Liver (tissue), 9 donors: Measurements from ENCODE around the gene CUBN. TPM values are rescaled to one million over a fixed set of nuclear protein-coding genes. Genes with fewer than 3 reads are reported as not detected.

ENCODE experiments used
- DNase-seq: peaks from one replicate; pipeline ENCODE4 v3.0.0-alpha.2; 2017; ENCODE audit warnings: low spot score
- H3K27ac ChIP-seq, 2 donors: one replicate each; pipeline ENCODE4 v1.7.0; 2013; ENCODE audit warnings: inconsistent platforms in 2 of 2, low read length in 2 of 2, control low read depth in 1 of 2, low read depth in 1 of 2, mild to moderate bottlenecking in 1 of 2
- H3K27me3 ChIP-seq, 4 donors: one replicate each; pipeline versions ENCODE4 v1.6.1 to v1.7.0; 2013; ENCODE audit warnings: low read length in 3 of 4, inconsistent platforms in 1 of 4, mild to moderate bottlenecking in 1 of 4, moderate library complexity in 1 of 4; ENCODE audit not compliant: control insufficient read depth in 4 of 4, insufficient read depth in 4 of 4
- H3K36me3 ChIP-seq, 4 donors: one replicate each; pipeline versions ENCODE4 v1.6.1 to v1.7.0; 2013; ENCODE audit warnings: low read length in 3 of 4, mild to moderate bottlenecking in 3 of 4, low read depth in 1 of 4, moderate library complexity in 1 of 4; ENCODE audit not compliant: control insufficient read depth in 4 of 4, insufficient read depth in 3 of 4
- H3K4me1 ChIP-seq, 4 donors: one replicate each; pipeline versions ENCODE4 v1.6.1 to v1.7.0; 2013; ENCODE audit warnings: low read length in 3 of 4, mild to moderate bottlenecking in 3 of 4, moderate library complexity in 1 of 4; ENCODE audit not compliant: control insufficient read depth in 4 of 4, insufficient read depth in 4 of 4
- H3K4me3 ChIP-seq, 3 donors: one replicate each; pipeline versions ENCODE4 v1.6.1 to v1.7.0; 2013; ENCODE audit warnings: low read length in 3 of 3, control low read depth in 1 of 3, low read depth in 1 of 3, mild to moderate bottlenecking in 1 of 3
- H3K9ac ChIP-seq, 2 donors: one replicate each; pipeline ENCODE4 v1.7.0; 2013; ENCODE audit warnings: low read length in 2 of 2, mild to moderate bottlenecking in 2 of 2, moderate library complexity in 2 of 2, control low read depth in 1 of 2, low read depth in 1 of 2
- H3K9me3 ChIP-seq, 4 donors: one replicate each; pipeline versions ENCODE4 v1.6.1 to v1.7.0; 2013; ENCODE audit warnings: low read length in 3 of 4; ENCODE audit not compliant: control insufficient read depth in 4 of 4
- CTCF ChIP-seq: fragments of 150-350 bp; IDR thresholded peaks from 2 replicates; pipeline ENCODE4 v1.5.1; 2017; ENCODE audit warnings: improper control_type of control experiment, low read depth, low read length; ENCODE audit not compliant: missing input control
- EGR1 ChIP-seq, 2 donors: IDR thresholded peaks; 2 replicates each; pipeline ENCODE4 v1.6.1; 2016 to 2018; ENCODE audit warnings: antibody characterized with exemption in 2 of 2, low read depth in 2 of 2
- FOXA1 ChIP-seq: IDR thresholded peaks from 2 replicates; pipeline ENCODE4 v1.6.1; 2016; ENCODE audit warnings: antibody characterized with exemption
- FOXA2 ChIP-seq: IDR thresholded peaks from 2 replicates; pipeline ENCODE4 v1.6.1; 2016; ENCODE audit warnings: antibody characterized with exemption
- GABPA ChIP-seq, 2 donors: IDR thresholded peaks in 1 of 2; conservative IDR thresholded peaks in 1 of 2; 2 replicates each; pipeline ENCODE4 v1.6.1; 2016; ENCODE audit warnings: antibody characterized with exemption in 2 of 2, mild to moderate bottlenecking in 1 of 2, moderate library complexity in 1 of 2
- HNF4A ChIP-seq, 2 donors: conservative IDR thresholded peaks; 2 replicates each; pipeline ENCODE4 v1.6.1; 2016; ENCODE audit warnings: antibody characterized with exemption in 2 of 2, mild to moderate bottlenecking in 2 of 2
- HNF4G ChIP-seq: IDR thresholded peaks from 2 replicates; pipeline ENCODE4 v1.6.1; 2016; ENCODE audit warnings: antibody characterized with exemption
- JUND ChIP-seq, 2 donors: IDR thresholded peaks; 2 replicates each; pipeline ENCODE4 v1.6.1; 2016; ENCODE audit warnings: antibody characterized with exemption in 2 of 2
- MAX ChIP-seq: IDR thresholded peaks from 2 replicates; pipeline ENCODE4 v1.6.1; 2016; ENCODE audit warnings: antibody characterized with exemption
- NR2F2 ChIP-seq: IDR thresholded peaks from 2 replicates; pipeline ENCODE4 v1.6.1; 2016; ENCODE audit warnings: antibody characterized with exemption
- RAD21 ChIP-seq, 2 donors: IDR thresholded peaks; 2 replicates each; pipeline ENCODE4 v1.6.1; 2016; ENCODE audit warnings: antibody characterized with exemption in 2 of 2, mild to moderate bottlenecking in 2 of 2
- REST ChIP-seq: IDR thresholded peaks from 2 replicates; pipeline ENCODE4 v1.6.1; 2016; ENCODE audit warnings: antibody characterized with exemption, mild to moderate bottlenecking
- RXRA ChIP-seq, 2 donors: IDR thresholded peaks; 2 replicates each; pipeline ENCODE4 v1.6.1; 2017 to 2018; ENCODE audit warnings: antibody characterized with exemption in 2 of 2, mild to moderate bottlenecking in 1 of 2
- SP1 ChIP-seq: IDR thresholded peaks from 2 replicates; pipeline ENCODE4 v1.6.1; 2018; ENCODE audit warnings: antibody characterized with exemption, mild to moderate bottlenecking
- TAF1 ChIP-seq: conservative IDR thresholded peaks from 2 replicates; pipeline ENCODE4 v1.6.1; 2016; ENCODE audit warnings: antibody characterized with exemption, mild to moderate bottlenecking
- YY1 ChIP-seq: IDR thresholded peaks from 2 replicates; pipeline ENCODE4 v1.6.1; 2016; ENCODE audit warnings: antibody characterized with exemption, mild to moderate bottlenecking
- ZBTB33 ChIP-seq: IDR thresholded peaks from 2 replicates; pipeline ENCODE4 v1.6.1; 2016; ENCODE audit warnings: antibody characterized with exemption
- WGBS: extraction: QIAGEN DNeasy Blood & Tissue Kit; methylation state at CpG from one replicate; pipeline ENCODE4 v1.1.7; 2013; 5-methylcytosine and 5-hydroxymethylcytosine counted together
- polyA plus RNA-seq, 2 donors: library from polyadenylated mRNA; stranded (reverse) in 1 of 2; unstranded in 1 of 2; fragments of 200-250 nt in 1 of 2; fragments of >200 nt in 1 of 2; fragmentation: Nextera tagmentation in 1 of 2; extraction: Ambion mirVana in 1 of 2; gene quantifications; one replicate each; pipeline versions ENCODE4 v1.2.1 to v1.2.3, GENCODE V29; 2013 to 2015
- total RNA-seq, 2 donors: library from RNA; depleted of rRNA; stranded (reverse); fragments of >200 nt; gene quantifications; one replicate each; pipeline ENCODE4 v1.2.3, GENCODE V29; 2014
- donor health status: healthy.
- donor health status: healthy.
- donor health status: healthy.
- donor health status: healthy.
- donor health status: healthy.

CUBN gene
- total and polyA plus RNA-seq, 4 donors, result 0.01 to 0.67 (median 0.30) TPM

GRCh38 chr10:17041626-17042520 lies 87.7 kb downstream of the CUBN start:
- no peaks in the 10 kb centered on the region for H3K36me3 ChIP-seq
- no peaks in the 10 kb centered on the region for H3K4me1 ChIP-seq
- no peak overlapping the region for H3K9ac ChIP-seq
- TF ChIP-seq TAF1, result no peak
- TF ChIP-seq NR2F2, result no peak
- no peak for TF ChIP-seq EGR1 (IDR thresholded peaks at IDR 0.05; ENCODE audit: low read depth in 2 of 2)
- TF ChIP-seq JUND (IDR thresholded peaks at IDR 0.05), result no peak
- no peak for TF ChIP-seq GABPA (IDR thresholded peaks at IDR 0.05 in 1 of 2, conservative IDR thresholded peaks at IDR 0.05 in 1 of 2)
- no peak for TF ChIP-seq MAX
- TF ChIP-seq FOXA2, result no peak
- no peak for TF ChIP-seq HNF4A (conservative IDR thresholded peaks at IDR 0.05)
- no peak for TF ChIP-seq RAD21 (IDR thresholded peaks at IDR 0.05)
- TF ChIP-seq CTCF, result no peak
- TF ChIP-seq ZBTB33, result no peak
- no peak for TF ChIP-seq HNF4G
- no peak for TF ChIP-seq FOXA1
- no peak for TF ChIP-seq SP1
- no peak for TF ChIP-seq REST
- no peak for TF ChIP-seq YY1
- TF ChIP-seq RXRA (IDR thresholded peaks at IDR 0.05), result no peak
- DNase-seq, result no peak
- H3K4me3 ChIP-seq, result no peak overlapping the region
- no peaks in the 10 kb centered on the region for H3K27me3 ChIP-seq
- H3K9me3 ChIP-seq, result no peaks in the 10 kb centered on the region
- 86% methylated on average over 7 of the region's 7 CpGs for WGBS
- no peak overlapping the region for H3K27ac ChIP-seq
